NCI-H82 (cell line): ENCODE measurements around the gene RSPO4.
A peak's percentile ranks its signal among the peaks of the same experiment; 100 is the strongest.

Source experiments
- DNase-seq: peaks from one replicate; lab custom pipeline; 2025; lab: John Stamatoyannopoulos, UW

RSPO4 gene

GRCh38 chr20:967796-968742 is 34.0 kb downstream of the RSPO4 start:
- DNase-seq, result peak; percentile 69

GRCh38 chr20:965956-966355 is 36.2 kb downstream of the RSPO4 start:
- DNase-seq, result no peak

GRCh38 chr20:963795-964194 is 38.3 kb downstream of the RSPO4 start:
- no peak for DNase-seq

GRCh38 chr20:962683-963082 is 39.4 kb downstream of the RSPO4 start:
- no peak for DNase-seq

GRCh38 chr20:962223-962622 is 39.9 kb downstream of the RSPO4 start:
- DNase-seq, result no peak

GRCh38 chr20:961768-962167 is 40.3 kb downstream of the RSPO4 start:
- DNase-seq, result no peak

- DNase-seq, result no peak
Observed at GRCh38 chr20:959996-960615, 42.0 kb downstream of the RSPO4 start.

GRCh38 chr20:958936-959815 is 42.9 kb downstream of the RSPO4 start:
- DNase-seq, result no peak

- DNase-seq, result peak; percentile 9
Observed at GRCh38 chr20:957544-957943, 44.6 kb downstream of the RSPO4 start.

GRCh38 chr20:956330-956951 is 45.7 kb downstream of the RSPO4 start:
- peak; percentile 84 for DNase-seq

GRCh38 chr20:955656-956055 is 46.5 kb downstream of the RSPO4 start:
- no peak for DNase-seq

GRCh38 chr20:955111-955510 is 47.0 kb downstream of the RSPO4 start:
- DNase-seq, result peak; percentile 37

- DNase-seq, result peak; percentile 11
Observed at GRCh38 chr20:953742-954141, 48.4 kb downstream of the RSPO4 start.

- DNase-seq, result no peak
Observed at GRCh38 chr20:952196-952795, 49.8 kb downstream of the RSPO4 start.

- peak; percentile 87 for DNase-seq
Observed at GRCh38 chr20:951384-952169, 50.5 kb downstream of the RSPO4 start.

- no peak for DNase-seq
Observed at GRCh38 chr20:949717-950116, 52.4 kb downstream of the RSPO4 start.

- no peak for DNase-seq
Observed at GRCh38 chr20:946826-947225, 55.3 kb downstream of the RSPO4 start.

- DNase-seq, result no peak
Observed at GRCh38 chr20:945841-946240, 56.3 kb downstream of the RSPO4 start.

- DNase-seq, result no peak
Observed at GRCh38 chr20:944774-945410, 57.2 kb downstream of the RSPO4 start.

- DNase-seq, result no peak
Observed at GRCh38 chr20:944148-944547, 58.0 kb downstream of the RSPO4 start.
